GM21367 (cell line): ENCODE results near the gene IL20RB.
"Not testable (repeated sequence)": the region's sequence is repeated elsewhere in the genome, so short reads cannot be mapped to it uniquely, and the experiment has no call there.

Experiments used
- ATAC-seq: cut with Tn5 transposase; IDR thresholded peaks from one replicate; pipeline ENCODE4 v1.9.1; 2021; ENCODE audit not compliant: unreplicated experiment

IL20RB gene

DNA sequence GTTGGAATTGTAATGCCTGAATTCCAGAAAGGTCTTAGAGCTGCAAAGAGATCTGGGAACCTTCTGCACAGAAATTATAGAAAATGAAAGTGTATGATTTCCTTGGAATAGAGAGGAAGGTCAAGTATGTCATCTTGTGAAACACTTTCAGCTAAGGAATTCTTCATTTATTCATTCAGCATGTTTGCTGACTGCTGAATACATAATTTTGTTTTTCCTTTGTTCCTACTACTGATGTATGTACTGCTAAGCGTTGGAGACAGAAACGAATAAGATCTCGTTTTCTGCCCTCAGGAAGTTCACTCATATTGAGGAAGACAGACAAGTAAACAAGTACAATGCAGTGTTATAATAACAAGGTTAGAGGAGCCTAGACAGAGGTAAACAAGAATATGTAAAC lies 14.3 kb upstream of the IL20RB start:
- ATAC-seq, result no peak

DNA sequence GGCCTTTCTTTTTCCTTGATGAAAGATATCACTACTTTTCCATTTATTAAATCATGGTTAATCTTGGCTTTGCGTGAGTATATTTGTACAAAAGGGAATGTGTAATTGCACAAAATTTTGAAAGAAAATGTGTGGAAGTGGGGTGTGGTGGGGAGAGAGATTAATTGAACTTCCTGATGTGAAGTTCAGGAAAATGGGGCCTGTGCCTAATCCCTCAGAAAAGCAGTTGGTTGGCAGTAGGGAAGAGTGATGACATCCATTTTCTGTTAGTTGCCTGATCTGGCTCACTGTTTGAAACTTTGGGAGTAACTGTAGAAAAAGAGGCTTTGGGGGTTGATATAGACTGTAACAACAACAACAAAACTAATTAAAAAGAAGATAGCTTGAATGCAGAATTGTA lies 10.8 kb upstream of the IL20RB start:
- ATAC-seq, result no peak

DNA sequence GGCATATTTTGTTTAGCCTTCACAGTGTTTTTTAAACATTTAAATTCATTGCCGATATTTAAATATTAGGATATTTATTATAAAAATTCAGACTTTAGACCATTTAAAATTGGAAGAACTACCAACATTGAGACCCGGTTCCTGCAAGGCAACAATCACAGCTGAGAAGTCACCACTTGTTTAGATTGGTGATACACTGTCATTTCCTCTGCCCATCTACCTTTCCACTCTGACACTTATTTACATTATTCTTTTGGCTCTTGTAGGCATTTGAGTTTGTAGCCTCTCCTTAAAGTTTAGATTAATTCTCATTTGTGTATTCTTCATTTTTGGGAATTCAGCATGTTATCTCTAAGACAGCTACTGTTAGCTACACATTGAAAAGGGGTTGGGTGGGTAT lies 10.3 kb upstream of the IL20RB start:
- ATAC-seq, result no peak

DNA sequence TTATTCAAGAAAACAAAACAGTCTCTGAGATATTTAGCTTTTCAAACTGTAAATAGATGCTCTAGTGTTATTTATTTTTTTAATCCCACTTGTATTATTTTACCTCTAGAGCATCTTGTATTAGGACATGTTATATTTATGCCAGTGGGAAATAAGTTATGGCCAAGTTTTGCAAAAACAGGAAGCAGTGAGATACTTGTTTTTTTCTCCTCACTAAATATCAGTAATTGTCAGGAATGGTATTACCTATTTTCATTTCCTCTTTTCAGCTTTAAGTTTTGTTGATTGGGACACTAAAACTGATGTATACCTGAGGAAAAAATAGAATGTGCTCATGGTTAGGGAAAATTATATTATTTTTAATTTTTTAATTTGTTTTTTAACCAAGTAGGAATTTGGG lies 8.6 kb upstream of the IL20RB start:
- no peak for ATAC-seq

DNA sequence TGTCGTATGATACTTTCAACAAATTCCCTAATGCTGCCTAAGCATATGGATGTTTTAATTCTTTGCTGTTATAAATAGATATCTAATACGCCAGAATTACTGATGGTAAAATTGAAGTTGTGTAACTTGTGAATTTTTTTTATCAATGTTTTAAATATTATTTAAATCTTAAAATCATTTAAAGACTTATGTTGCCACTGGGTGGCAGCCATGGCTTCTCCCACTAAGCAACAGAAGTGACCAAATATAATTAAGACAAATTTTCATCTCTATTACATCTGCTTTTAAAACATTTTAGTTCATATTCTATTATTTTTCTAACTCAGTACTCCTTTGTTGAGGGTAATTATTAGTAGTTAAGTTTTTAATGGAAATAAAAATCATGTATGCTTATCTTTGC lies 8.1 kb upstream of the IL20RB start:
- ATAC-seq, result no peak

DNA sequence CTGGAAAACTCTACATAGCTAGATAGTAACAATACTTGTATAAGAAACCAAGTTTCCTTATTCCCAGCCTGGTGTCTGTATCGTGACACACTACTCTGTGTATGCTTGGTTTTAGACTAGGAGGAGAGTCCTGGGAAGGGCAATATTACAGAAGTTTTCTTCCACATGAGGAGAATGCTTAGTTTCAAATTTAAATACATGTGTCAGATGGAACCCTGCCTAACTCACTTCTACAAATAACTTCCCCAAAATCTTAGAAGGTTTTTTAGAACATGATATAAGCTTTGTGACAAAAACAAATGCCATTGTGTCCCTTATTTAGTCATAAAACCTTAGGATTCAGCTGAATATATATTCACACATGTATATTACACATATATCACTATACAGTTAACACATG lies 7.2 kb upstream of the IL20RB start:
- no peak for ATAC-seq

DNA sequence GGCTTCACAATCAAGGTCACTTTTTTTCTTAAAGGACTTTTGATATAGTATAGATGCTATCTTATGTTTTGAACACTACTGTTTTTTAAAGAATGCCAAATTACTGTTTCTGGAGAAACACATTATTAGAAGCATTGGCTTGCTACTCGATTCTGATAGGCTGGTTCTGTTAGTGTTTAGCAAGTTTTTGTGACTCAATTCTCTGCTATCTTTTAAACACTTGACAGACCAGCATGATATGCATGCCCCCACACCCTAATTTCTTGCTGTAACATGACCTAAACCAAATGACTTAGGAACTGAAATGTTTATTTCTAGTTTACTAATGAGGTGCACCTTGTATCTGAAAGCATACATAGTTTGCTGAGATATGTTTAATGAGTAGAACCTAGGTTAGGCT lies 5.5 kb upstream of the IL20RB start:
- ATAC-seq, result no peak

DNA sequence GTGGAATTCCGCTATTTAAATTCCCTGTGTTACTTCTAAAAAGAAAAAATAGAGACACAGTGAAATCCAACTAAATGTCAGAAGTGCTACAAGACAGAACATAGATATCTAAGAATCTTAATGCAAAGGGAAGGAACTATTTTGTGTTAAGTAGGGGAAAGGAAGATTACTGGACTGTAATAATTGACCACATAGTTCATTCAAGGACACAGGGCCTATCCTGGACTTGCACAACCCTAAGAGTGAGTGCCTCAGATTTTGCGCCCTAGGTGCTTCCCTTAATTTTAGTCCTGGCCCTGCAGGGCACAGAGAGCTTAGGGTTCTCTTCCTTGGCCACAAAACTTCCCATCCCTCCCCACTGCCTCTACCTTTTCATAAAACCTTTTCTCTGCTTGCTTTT lies 3.5 kb upstream of the IL20RB start:
- ATAC-seq, result no peak

DNA sequence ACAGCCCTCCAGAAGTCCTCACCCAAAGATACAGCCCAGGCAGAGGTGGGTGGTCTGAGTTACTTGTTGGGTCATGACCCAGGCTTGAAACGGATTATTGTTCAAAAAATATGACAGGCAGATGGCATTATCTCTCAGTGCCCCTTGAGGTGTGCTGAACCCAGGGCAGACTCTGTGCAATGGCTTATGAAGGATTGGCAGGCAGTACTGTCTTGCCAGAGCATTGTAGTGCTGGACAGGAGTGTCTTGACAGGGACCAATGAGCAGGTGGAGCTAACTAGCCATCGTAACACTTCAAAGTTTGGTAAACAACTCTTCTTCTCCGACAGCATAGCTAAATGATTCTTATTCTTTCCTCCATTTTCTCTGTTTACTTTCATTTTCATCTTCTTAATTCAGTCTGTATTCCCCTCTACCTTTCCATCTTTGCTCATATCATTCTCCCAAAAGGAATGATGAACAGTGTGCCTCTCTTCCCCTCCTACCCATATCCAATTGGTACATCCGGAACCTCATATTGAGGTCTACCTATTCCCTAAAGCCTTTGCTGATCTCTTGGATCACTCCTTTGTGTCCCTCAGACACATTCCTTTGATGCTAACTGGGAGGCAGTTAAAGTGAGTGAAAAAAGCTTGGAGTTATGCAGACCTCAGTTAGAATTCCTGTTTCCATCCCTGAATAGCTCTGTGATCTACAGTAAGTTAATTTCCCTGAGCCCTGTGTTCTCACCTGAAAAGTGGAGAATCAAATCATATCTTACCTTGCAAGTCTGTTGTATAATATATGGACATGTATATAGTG lies 2.6 kb upstream of the IL20RB start:
- no peak for ATAC-seq

DNA sequence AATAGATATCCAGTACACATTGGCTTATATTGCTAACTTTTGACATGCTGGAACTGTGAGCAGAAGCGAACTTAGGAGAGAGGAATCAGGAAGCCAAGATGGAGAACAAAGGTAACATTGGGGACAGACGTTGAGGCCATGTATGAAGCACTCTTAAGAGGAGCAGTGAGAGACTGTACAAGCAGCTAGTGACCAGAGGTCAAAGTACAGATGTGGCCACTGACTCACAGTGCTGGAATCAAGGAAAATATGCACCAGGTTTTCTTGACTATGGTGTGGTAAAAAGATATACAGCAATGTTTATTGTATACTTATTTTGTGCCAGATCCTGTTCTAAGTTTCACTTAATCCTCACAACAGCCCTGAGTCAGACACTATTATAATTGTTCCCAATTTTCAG lies 2.0 kb upstream of the IL20RB start:
- no peak for ATAC-seq

DNA sequence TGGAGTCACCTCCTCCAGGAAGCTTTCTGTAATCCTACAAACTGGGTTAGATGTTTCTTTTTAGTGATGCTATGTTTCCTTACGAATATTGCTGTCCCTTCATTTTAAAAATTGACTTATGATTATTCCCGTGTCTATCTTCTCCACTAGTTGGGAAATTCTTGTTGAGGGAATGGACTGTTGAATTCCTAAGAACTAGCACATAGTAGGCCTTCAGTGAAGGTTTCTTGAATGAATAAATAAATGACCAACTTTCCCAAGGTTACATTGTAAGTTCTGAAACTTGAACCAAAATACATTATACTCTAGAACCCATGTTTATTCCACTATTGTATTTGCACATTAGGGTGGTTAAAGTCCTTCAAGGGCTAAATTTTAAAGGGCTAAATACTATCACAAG lies 812 bp upstream of the IL20RB start:
- ATAC-seq, result no peak

DNA sequence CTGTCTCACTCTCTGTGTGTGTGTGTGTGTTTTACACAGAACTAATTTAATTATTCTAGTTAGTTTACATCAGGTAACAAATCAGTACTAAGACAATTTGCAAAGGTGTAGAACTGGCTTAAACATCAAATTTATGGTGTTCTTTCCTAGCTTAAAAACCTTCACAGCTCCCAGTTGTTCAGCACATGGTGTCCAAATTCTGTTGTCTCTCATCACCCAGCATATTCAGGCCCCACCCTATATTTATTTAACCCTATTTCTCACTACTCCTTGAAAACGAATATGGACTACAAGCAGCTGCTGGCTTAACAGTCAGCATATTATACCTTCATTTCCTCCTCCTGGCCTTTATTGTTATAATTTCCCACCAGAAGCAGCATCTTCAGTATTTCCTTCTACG lies 1.2 kb downstream of the IL20RB start:
- no peak for ATAC-seq

DNA sequence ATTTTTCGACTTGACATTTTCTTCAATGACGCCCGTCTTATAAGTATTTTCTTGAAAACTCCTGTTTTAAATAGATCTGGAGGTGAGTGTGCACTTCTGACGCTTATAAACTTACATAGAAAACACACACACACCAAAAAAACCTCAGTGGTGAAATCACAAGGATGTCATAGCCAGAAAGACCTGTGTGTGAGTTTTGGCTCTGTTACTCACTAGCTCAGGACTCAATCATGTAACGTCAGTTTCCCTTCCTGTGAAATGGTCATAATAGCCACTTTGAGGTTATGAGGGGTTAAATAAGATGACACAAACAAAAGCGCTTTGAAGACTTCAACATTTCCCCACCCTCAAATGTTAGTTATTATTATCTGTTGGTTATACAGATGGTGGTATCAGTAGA lies 1.8 kb downstream of the IL20RB start:
- ATAC-seq, result no peak

DNA sequence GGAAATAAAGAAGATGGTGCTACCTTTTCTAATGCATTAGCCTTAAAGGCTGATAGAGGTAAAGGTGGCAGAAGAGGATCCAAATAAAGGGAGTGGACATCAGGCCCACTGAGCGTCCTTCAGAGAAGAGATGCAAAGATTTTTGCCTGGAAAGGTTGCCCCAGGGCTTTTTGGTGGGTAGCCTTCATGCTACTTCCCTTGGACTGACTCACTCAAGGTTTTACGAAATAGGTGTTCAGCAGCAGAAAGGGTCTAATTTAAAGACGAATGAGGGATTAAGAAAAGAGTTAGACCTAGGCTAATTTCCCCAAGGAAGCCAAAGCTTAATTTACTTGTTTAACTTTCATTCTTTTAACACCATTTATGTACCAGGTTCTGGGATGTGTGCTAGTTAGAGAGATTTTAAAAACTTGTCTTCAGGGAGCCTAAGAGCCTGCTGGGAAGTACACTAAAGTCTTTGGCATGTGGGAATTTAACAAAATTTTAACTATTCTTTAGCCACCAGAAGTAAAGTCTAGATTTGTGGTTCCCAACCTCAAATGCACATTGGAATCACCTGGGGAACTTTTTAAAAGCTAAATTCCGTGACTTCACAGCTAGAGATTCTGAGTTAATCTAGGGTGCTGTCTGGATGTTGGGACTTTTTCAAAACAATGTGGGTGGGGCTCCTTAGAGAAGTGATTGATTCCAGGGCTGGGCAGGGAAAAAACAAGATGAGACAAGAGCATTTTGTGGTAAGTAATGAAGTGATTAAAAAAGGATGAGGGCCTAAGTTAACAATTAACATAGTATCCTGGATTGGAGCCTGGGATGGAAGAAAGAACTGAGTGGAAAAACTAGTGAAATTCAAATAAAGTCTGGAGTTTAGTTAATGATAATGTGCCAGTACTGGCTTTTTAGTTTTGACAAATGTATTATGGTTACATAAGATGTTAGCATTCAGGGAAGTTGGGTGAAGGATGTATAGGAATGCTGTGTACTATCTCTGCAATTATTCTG lies 3.4 kb downstream of the IL20RB start:
- ATAC-seq, result no peak

DNA sequence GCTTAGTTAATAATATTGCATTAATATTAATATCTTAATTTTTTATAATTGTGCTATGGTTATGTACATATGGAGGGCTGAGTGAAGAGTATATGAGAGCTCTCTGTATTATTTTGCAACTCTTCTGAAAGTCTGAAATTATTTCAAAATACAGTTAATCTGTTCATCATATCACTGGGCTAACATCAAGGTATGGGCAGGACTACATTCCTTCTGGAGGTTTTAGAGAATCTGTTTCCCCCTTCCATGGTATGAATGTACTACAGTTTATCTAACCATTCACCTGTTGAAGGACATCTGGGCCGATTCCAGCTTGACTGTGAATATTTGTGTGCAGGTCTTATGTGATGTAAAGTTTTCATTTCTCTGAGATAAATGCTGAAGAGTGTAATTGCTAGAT lies 5.1 kb downstream of the IL20RB start:
- no peak for ATAC-seq

DNA sequence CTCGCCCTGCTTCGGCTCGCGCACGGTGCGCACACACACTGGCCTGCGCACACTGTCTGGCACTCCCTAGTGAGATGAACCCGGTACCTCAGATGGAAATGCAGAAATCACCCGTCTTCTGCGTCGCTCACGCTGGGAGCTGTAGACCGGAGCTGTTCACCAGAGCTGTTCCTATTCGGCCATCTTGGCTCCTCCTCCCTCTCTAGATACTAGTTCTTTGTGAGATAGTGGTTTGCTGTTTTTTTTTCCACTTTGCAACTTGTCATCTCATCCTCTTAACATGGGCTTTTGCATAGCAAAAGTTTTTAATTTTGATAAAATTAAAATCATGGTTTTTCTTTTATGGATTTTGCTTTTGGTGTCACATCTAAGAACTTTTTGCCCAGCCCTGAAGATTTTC lies 11.8 kb downstream of the IL20RB start:
- ATAC-seq, result not testable (repeated sequence)

DNA sequence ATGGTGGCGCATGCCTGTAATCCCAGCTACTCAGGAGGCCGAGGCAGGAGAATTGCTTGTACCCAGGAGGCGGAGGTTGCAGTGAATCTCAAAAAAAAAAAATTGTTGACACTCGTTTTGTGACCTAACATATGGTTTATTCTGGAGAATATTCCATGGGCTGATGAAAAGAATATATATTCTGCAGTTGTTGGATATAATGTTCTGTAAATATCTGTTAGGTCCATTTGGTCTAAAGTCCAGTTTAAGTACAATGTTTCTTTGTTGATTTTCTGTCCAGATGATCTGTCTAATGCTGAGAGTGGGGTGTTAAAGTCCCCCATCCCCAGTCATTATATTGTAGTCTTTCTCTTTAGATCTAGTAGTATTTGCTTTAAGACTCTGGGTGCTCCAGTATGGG lies 15.6 kb downstream of the IL20RB start:
- ATAC-seq, result no peak

DNA sequence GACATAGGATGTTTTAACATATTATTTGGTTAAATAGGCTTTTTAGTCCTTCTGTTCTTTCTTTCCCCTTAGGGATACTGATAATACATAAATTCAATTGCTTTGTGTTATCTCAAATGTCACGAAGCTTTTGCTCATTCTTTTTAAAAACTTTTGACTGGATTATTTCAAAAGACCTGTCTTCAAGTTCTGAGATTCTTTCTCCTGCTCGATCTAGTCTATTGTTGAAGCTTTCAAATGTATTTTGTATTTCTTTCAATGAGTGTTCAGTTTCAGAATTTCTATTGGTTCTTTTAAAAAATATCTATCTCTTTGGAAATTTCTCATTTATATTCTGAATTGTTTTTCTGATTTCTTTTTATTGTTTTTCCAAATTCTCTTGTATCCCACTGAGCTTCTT lies 16.9 kb downstream of the IL20RB start:
- ATAC-seq, result no peak

DNA sequence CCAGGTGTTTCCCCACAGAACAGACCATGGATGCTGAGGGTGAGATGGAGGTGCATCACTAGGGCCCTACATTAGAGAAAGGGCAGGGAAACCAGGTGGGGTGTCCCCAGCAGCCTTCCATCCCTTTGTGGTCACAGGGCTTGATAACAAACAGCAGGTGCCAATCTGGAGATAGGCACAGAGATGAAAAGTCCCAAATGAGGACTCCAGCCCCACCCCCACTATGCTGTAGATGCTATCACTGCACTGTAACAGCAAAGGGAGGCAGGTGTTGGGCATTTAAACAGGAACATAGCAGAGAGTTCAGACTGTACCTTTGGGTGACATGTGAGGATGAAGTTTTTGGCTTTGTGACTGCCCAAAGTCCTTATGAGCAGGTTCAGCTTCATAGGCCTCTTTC lies 21.4 kb downstream of the IL20RB start:
- ATAC-seq, result no peak

DNA sequence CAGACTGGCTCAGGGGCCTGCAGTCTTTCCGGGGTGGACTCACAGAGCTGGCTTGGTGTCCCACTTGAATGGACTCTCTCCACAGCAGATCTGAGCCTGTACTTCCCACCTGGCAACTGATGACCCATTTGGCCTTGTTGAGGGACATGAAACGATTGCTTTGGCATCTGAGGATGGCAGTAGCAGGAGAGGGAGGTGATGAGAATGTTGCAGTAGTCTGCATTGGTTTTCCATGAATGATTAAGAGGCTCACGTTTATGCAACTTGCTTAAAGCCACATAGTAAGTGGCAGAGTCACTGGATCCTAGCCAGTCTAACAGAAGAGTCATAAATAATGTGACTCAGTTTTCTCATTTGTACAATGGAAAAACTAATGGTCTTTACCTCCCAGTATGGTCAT lies 21.9 kb downstream of the IL20RB start:
- no peak for ATAC-seq

DNA sequence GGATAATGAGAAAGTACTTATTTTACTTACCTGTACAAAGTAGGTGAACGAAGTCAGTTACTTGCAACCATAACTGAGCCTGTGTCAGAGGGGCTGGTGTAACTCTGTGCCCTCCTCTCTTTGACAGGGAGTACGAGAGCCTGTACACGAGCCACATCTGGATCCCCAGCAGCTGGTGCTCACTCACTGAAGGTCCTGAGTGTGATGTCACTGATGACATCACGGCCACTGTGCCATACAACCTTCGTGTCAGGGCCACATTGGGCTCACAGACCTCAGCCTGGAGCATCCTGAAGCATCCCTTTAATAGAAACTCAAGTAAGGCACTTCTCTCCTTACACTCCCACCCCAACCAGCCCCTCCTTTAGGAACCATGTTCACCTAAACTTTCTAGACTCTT lies 24.2 kb downstream of the IL20RB start:
- no peak for ATAC-seq

DNA sequence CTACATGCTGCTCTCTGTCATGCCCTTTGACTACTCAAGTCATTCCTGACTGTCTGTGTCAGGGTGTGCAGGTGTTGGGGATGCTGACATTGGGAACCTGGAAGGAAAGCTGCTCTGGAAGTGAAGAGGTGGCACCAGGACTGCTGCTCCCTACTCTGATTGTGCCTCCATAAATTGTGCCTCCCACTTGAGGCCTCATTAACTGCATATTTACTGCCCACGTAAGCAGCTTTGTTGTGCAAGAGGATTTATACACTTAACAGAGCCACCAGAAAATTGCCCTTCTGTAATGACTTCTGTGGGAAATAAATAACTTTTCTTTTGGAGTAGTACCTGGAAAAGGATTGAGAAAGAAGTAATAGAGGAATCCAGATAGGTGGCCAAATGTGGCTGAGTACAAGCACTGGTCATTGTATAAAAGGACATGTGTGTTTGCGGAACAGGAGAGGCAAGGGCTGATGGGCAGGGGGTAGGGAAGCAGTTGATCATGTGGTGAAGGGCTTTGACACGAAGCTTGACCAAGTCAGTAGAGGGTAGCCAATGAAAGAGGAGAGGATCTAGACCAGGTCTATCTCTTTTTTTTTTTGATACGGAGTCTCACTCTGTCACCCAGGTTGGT lies 24.8 kb downstream of the IL20RB start:
- no peak for ATAC-seq
